LNCaP clone FGC (cell line): ENCODE data around the gene GARS1.

ENCODE experiments used
- DNase-seq: peaks from one replicate; pipeline ENCODE4 v3.0.0-alpha.2; 2011; ENCODE audit warnings: low read depth
- H3K4me3 ChIP-seq: 2 replicates; pipeline ENCODE4 v1.5.1; 2011; ENCODE audit warnings: mild to moderate bottlenecking, low read depth, low read length, control low read depth
- TF ChIP-seq, protein P1 (sequence below): IDR thresholded peaks from 2 replicates; pipeline ENCODE4 v1.5.1; 2012; ENCODE audit warnings: mild to moderate bottlenecking; ENCODE audit not compliant: control insufficient read depth, insufficient read depth; ENCODE audit errors: extremely low read depth

The GARS1 gene

GRCh38 chr7:30681815-30682211 lies 87.1 kb downstream of the GARS1 start:
- no peak overlapping the region for H3K4me3 ChIP-seq
- TF ChIP-seq, protein P1, sequence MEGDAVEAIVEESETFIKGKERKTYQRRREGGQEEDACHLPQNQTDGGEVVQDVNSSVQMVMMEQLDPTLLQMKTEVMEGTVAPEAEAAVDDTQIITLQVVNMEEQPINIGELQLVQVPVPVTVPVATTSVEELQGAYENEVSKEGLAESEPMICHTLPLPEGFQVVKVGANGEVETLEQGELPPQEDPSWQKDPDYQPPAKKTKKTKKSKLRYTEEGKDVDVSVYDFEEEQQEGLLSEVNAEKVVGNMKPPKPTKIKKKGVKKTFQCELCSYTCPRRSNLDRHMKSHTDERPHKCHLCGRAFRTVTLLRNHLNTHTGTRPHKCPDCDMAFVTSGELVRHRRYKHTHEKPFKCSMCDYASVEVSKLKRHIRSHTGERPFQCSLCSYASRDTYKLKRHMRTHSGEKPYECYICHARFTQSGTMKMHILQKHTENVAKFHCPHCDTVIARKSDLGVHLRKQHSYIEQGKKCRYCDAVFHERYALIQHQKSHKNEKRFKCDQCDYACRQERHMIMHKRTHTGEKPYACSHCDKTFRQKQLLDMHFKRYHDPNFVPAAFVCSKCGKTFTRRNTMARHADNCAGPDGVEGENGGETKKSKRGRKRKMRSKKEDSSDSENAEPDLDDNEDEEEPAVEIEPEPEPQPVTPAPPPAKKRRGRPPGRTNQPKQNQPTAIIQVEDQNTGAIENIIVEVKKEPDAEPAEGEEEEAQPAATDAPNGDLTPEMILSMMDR, result no peak
- no peak for DNase-seq

- TF ChIP-seq, protein P1, result no peak
- DNase-seq, result no peak
- H3K4me3 ChIP-seq, result no peak within 1 kb of the TSS
Measured at GRCh38 chr7:30682212-30683083, 87.8 kb downstream of the GARS1 start, which contains the start of gene CRHR2. Gene CRHR2, minus strand, starts transcription at chr7:30682456. Its CDS starts 176 bp downstream, at chr7:30682280.

DNA sequence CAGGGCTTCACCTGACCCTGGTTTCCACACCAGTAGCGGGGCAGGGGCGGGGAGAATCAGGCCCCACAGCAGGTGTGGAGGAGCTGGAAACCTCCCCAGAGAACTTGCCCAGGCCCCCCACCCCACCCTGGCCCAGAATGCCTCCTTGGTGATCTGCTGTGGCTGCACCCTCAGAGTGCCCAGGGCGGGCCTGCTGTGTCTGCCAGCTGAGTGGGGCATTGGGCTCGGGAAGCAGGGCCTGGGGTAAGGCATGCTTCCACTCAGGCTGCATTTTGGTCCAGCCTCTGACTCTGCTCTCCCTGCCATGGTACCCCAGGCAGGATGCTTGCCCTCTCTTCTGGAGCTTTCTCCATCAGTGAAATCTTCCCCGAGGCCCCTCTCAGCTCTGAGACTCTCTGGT lies 88.6 kb downstream of the GARS1 start:
- DNase-seq, result no peak
- H3K4me3 ChIP-seq, result no peak overlapping the region
- TF ChIP-seq, protein P1, result no peak
